ENCODE data around the gene ADD1.

ADD1 gene

DNA sequence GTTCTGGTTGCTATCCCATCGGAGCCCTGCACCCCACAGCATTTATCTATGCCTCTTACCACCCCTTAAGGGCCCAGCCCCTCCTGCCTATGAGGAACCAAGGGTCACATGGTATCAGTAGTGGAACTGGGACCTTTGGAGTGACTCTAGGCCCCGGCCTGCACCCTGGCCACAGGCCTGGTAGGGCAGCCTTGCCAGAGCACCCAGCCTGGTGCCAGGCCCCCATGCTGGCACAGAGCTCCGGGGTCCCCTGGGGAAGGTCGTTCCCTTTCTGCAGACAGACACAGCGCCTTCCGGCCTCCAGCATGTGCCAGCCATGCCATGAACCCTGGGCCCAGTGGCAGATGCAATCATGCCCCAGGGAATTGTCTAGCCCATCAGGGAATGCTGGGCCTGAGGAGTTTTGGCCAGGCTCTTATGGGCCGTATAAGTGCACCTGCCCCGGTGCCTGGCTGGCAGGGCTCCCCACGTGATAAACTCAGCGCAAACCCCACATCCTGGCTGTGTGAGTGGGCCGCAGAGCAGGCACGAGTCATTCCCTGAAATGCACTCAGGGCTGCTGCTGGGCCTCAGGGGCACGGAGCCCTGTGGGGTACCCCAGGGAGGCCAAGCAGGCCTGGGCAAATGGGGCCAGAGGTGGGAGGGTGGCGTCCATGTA is 19.8 kb upstream of the ADD1 start:
- no peak overlapping the region for H3K4me3 ChIP-seq (ENCODE audit: control insufficient read depth, low read depth, low read length)
- DNase-seq (ENCODE audit: low read depth), result no peak
- TF ChIP-seq, protein P1, sequence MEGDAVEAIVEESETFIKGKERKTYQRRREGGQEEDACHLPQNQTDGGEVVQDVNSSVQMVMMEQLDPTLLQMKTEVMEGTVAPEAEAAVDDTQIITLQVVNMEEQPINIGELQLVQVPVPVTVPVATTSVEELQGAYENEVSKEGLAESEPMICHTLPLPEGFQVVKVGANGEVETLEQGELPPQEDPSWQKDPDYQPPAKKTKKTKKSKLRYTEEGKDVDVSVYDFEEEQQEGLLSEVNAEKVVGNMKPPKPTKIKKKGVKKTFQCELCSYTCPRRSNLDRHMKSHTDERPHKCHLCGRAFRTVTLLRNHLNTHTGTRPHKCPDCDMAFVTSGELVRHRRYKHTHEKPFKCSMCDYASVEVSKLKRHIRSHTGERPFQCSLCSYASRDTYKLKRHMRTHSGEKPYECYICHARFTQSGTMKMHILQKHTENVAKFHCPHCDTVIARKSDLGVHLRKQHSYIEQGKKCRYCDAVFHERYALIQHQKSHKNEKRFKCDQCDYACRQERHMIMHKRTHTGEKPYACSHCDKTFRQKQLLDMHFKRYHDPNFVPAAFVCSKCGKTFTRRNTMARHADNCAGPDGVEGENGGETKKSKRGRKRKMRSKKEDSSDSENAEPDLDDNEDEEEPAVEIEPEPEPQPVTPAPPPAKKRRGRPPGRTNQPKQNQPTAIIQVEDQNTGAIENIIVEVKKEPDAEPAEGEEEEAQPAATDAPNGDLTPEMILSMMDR (conservative IDR thresholded peaks at IDR 0.05; ENCODE audit: control insufficient read depth, insufficient read depth, low read depth, low read length), result no peak

- DNase-seq (ENCODE audit: low read depth), result no peak
- TF ChIP-seq, protein P1 (conservative IDR thresholded peaks at IDR 0.05; ENCODE audit: control insufficient read depth, insufficient read depth, low read depth, low read length), result no peak
- H3K4me3 ChIP-seq (ENCODE audit: control insufficient read depth, low read depth, low read length), result no peak overlapping the region
Measured at GRCh38 chr4:2824329-2824835, 19.3 kb upstream of the ADD1 start.

GRCh38 chr4:2824836-2825381 is 18.7 kb upstream of the ADD1 start:
- TF ChIP-seq, protein P1 (conservative IDR thresholded peaks at IDR 0.05; ENCODE audit: control insufficient read depth, insufficient read depth, low read depth, low read length), result no peak
- DNase-seq (ENCODE audit: low read depth), result no peak
- no peak overlapping the region for H3K4me3 ChIP-seq (ENCODE audit: control insufficient read depth, low read depth, low read length)

DNA sequence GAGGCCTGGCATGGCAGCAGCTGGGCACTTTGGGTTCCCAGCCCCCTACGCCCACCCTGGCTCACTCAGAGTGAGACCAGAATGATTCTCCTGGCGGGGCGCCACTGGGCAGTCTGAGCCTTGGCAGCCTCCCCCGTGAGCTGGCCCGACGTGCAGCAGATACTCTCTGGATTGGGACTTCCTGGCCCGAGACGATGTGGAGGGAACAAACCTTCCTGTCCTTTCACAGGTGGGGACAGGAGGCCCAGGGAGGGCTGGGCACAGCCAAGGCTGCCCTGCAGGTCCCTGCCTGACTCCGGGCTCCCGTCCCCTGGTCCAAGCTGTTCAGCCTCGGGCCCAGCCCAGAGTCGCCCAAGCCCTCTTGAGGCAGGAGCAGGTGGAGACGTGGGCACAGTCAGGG is 17.9 kb upstream of the ADD1 start:
- DNase-seq (ENCODE audit: low read depth), result no peak
- no peak overlapping the region for H3K4me3 ChIP-seq (ENCODE audit: control insufficient read depth, low read depth, low read length)
- TF ChIP-seq, protein P1 (conservative IDR thresholded peaks at IDR 0.05; ENCODE audit: control insufficient read depth, insufficient read depth, low read depth, low read length), result no peak

DNA sequence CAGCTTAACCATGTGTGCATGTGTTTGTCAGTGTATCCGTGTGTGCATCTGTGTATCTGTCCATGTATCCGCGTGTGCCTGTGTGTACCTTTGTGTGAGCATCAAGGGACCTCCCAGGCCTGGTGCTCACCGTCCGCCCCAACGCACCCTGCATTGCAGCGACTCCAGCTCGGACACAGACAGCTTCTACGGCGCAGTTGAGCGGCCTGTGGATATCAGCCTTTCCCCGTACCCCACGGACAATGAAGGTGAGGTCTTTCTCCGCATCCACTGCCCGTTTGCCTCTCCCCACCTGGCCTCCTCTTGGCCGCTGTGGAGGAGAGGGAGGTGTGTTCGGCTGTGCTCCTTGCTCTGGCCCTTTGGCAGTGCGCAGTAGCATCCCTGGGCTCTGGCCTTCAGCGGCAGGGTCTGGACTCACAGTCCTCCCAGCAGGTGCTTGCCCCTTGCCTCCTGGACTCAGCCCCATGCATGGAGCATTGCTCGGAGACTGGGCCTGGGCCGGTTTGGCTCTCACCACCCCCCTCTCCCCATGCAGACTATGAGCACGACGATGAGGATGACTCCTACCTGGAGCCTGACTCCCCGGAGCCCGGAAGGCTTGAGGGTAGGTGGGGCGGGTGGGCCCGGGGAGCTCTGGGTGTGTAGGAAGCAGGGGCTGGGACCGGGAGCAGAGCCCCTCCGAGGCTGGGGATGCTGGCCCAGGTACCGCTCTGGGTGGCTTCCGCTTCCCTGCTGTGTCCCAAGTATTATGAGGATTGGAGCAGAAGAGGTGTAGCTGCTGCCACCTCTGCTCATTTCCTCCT is 16.4 kb upstream of the ADD1 start:
- H3K4me3 ChIP-seq (ENCODE audit: control insufficient read depth, low read depth, low read length), result no peak overlapping the region
- TF ChIP-seq, protein P1 (conservative IDR thresholded peaks at IDR 0.05; ENCODE audit: control insufficient read depth, insufficient read depth, low read depth, low read length), result no peak
- DNase-seq (ENCODE audit: low read depth), result no peak

DNA sequence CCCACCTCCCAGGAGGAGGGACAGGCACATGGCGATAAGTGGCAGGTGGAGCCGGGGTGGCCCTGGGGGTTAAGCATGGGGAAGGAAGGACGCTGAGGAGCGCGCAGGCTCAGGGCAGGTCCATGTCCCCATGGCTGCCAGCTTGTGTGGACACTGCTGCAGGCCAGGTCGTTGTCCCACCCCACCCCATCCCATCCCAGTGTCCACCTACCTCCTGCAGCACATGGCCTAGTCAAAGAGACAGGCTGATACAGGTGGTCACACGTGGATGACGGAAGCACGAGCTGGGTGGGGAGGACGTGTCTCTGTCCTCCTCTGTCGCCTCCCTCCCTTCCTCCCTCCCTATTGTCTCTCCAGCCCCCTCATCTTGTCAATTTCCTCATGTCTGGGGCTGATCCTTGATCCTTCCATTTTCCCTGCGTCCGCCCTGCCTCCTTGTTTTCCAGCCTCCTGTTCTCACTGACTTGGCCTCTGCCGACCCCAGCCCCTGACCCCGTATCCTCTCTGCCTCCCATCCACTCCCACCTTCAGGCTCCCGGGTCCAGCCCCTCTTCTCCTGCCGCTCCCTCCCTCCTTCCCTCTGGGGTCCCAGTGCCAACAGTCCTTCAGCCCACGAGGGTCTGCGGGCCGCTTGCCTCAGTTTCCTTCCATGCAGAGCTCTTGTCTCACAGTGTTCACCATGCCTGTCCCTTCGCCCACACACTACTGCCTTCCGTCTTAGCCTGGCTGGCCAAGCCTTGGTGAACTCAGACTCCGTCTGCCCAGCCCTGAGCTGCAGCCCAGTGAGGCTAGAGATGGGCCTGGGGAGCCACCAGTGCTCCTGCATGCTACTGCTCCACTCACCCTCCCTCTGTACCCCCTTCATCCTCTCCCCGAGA is 15.5 kb upstream of the ADD1 start:
- no peak for DNase-seq (ENCODE audit: low read depth)
- TF ChIP-seq, protein P1 (conservative IDR thresholded peaks at IDR 0.05; ENCODE audit: control insufficient read depth, insufficient read depth, low read depth, low read length), result no peak
- no peak overlapping the region for H3K4me3 ChIP-seq (ENCODE audit: control insufficient read depth, low read depth, low read length)

Data from fibroblast of mammary gland (primary cell).